Endothelial cell of umbilical vein (primary cell): Measurements from ENCODE around the gene ITIH2. TPM values are rescaled to one million over a fixed set of nuclear protein-coding genes. Genes with fewer than 3 reads are reported as not detected.

ENCODE experiments used
- BruUV-seq: library from RNA; stranded (reverse); fragments of 400-500 nt; replicated peaks from 2 replicates; lab custom pipeline; 2021; lab: Mats Ljungman, UMichigan
- CTCF ChIA-PET: fragments of 300-600, 350-600 bp; sonication (Branson Sonifier 250); formaldehyde crosslinking; loops from one replicate; lab custom pipeline; 2021; ENCODE audit warnings: antibody characterized with exemption, inconsistent platforms; lab: Charles Lee
- POLR2A ChIA-PET: fragments of 300-600, 350-600 bp; sonication (Branson Sonifier 250); formaldehyde crosslinking; loops from one replicate; lab custom pipeline; 2021; ENCODE audit warnings: antibody characterized with exemption, inconsistent platforms; lab: Charles Lee
- DNase-seq: peaks from one replicate; pipeline ENCODE4 v3.0.0-alpha.2; 2011; ENCODE audit warnings: low read depth, low spot score
- FAIRE-seq: peaks from 2 replicates; lab custom pipeline; 2011; peaks lifted over from hg19 to GRCh38; lab: Jason Lieb, UNC
- H2AFZ ChIP-seq: 2 replicates; pipeline ENCODE4 v1.6.0; 2012; ENCODE audit warnings: low read depth, low read length, control low read depth, inconsistent platforms
- H3K27ac ChIP-seq: 2 replicates; pipeline ENCODE4 v1.5.1; 2011; ENCODE audit warnings: low read depth, mild to moderate bottlenecking, control low read depth, low read length, moderate library complexity; ENCODE audit not compliant: insufficient read depth
- H3K27me3 ChIP-seq, 2 experiments: 2 replicates each; pipeline versions ENCODE4 v1.6.0 to v1.6.1; 2011; ENCODE audit warnings: low read length in 2 of 2, mixed read lengths in 1 of 2; ENCODE audit not compliant: control insufficient read depth in 2 of 2, insufficient read depth in 2 of 2
- H3K36me3 ChIP-seq, 2 experiments: 2 replicates in 1 of 2; 3 replicates in 1 of 2; pipeline ENCODE4 v1.5.1; 2011; ENCODE audit warnings: low read length in 2 of 2, mild to moderate bottlenecking in 1 of 2, moderate library complexity in 1 of 2; ENCODE audit not compliant: control insufficient read depth in 2 of 2, insufficient read depth in 2 of 2; ENCODE audit errors: extremely low read depth in 1 of 2
- H3K4me1 ChIP-seq: 3 replicates; pipeline ENCODE4 v1.5.1; 2011; ENCODE audit warnings: mild to moderate bottlenecking, low read length; ENCODE audit not compliant: control insufficient read depth, insufficient read depth; ENCODE audit errors: extremely low read depth
- H3K4me2 ChIP-seq: 2 replicates; pipeline ENCODE4 v1.6.1; 2011; ENCODE audit warnings: low read length, control low read depth, mixed read lengths; ENCODE audit not compliant: insufficient read depth
- H3K4me3 ChIP-seq, 3 experiments: fragments of 200-600 bp in 1 of 3; sonication (generic), shearing (Covaris generic) in 1 of 3; replicated peaks in 1 of 3; 2 replicates each; pipeline ENCODE4 v1.5.1; 2011 to 2016; ENCODE audit warnings: control low read depth in 3 of 3, low read length in 3 of 3, mild to moderate bottlenecking in 2 of 3, inconsistent platforms in 1 of 3, low read depth in 1 of 3, moderate library complexity in 1 of 3; ENCODE audit not compliant: insufficient read depth in 1 of 3
- H3K79me2 ChIP-seq: 2 replicates; pipeline ENCODE4 v1.6.0; 2012; ENCODE audit warnings: low read length, inconsistent platforms; ENCODE audit not compliant: control insufficient read depth, insufficient read depth
- H3K9ac ChIP-seq: replicated peaks from 2 replicates; pipeline ENCODE3; 2011; ENCODE audit warnings: low read length, control low read depth; ENCODE audit not compliant: insufficient read depth; ENCODE audit errors: extremely low read depth
- H3K9me1 ChIP-seq: replicated peaks from 3 replicates; pipeline ENCODE4 v1.6.0; 2011; ENCODE audit warnings: mild to moderate bottlenecking, low read length; ENCODE audit not compliant: control insufficient read depth, insufficient read depth; ENCODE audit errors: extremely low read depth
- H3K9me3 ChIP-seq: replicated peaks from 2 replicates; pipeline ENCODE4 v1.5.1; 2012; ENCODE audit warnings: low read length, inconsistent platforms; ENCODE audit not compliant: control insufficient read depth, insufficient read depth
- H4K20me1 ChIP-seq: replicated peaks from 2 replicates; pipeline ENCODE3; 2011; ENCODE audit warnings: mild to moderate bottlenecking, low read length; ENCODE audit not compliant: control insufficient read depth, insufficient read depth; ENCODE audit errors: extremely low read depth
- CTCF ChIP-seq, 2 donors: IDR thresholded peaks; 1 replicate in 1 of 2; 2 replicates in 1 of 2; pipeline ENCODE4 v1.5.1; 2011; ENCODE audit warnings: low read length in 2 of 2, mild to moderate bottlenecking in 2 of 2, moderate library complexity in 2 of 2, control low read depth in 1 of 2, inconsistent platforms in 1 of 2, low read depth in 1 of 2; ENCODE audit not compliant: insufficient read depth in 1 of 2; ENCODE audit errors: extremely low read depth in 1 of 2
- EZH2 ChIP-seq: IDR thresholded peaks from 2 replicates; pipeline ENCODE4 v1.6.1; 2012; ENCODE audit warnings: borderline replicate concordance, low read depth, mild to moderate bottlenecking, moderate library complexity, low read length, inconsistent platforms; ENCODE audit not compliant: severe bottlenecking
- FOS ChIP-seq: IDR thresholded peaks from 2 replicates; pipeline ENCODE4 v1.6.1; 2011; ENCODE audit warnings: mild to moderate bottlenecking, low read length, moderate library complexity, borderline replicate concordance; ENCODE audit not compliant: insufficient read depth
- GATA2 ChIP-seq: IDR thresholded peaks from 2 replicates; pipeline ENCODE4 v1.7.0; 2011; ENCODE audit warnings: low read depth, mild to moderate bottlenecking, moderate library complexity, mixed read lengths, low read length; ENCODE audit not compliant: insufficient read length, insufficient read depth
- JUN ChIP-seq: IDR thresholded peaks from 2 replicates; pipeline ENCODE4 v1.6.1; 2011; ENCODE audit warnings: borderline replicate concordance, low read depth; ENCODE audit not compliant: insufficient read length, insufficient read depth
- MAX ChIP-seq: IDR thresholded peaks from 2 replicates; pipeline ENCODE4 v1.6.1; 2011; ENCODE audit not compliant: insufficient read depth, insufficient read length
- MYC ChIP-seq: IDR thresholded peaks from one replicate; pipeline ENCODE4 v1.6.1; 2011; ENCODE audit warnings: mild to moderate bottlenecking, low read depth, low read length
- POLR2A ChIP-seq: IDR thresholded peaks from 2 replicates; pipeline ENCODE4 v1.6.1; 2012; ENCODE audit warnings: low read depth, mild to moderate bottlenecking, control low read depth, low read length
- POLR2AphosphoS5 ChIP-seq: IDR thresholded peaks from 2 replicates; pipeline ENCODE4 v1.6.1; 2012; ENCODE audit warnings: low read depth, mild to moderate bottlenecking, control low read depth, low read length, moderate library complexity; ENCODE audit not compliant: insufficient read depth
- dilution Hi-C: fragments of 300-500 bp; cut with MboI; formaldehyde crosslinking; loops from one replicate; pipeline ENCODE4 v1.15.0; 2019; ENCODE audit warnings: low sequenced_read_pairs; ENCODE audit not compliant: extremely low pct_ligation_motif_present
- intact Hi-C: fragments of 100-400 bp; cut with micrococcal nuclease; formaldehyde crosslinking; loops from one replicate; pipeline ENCODE4 v1.10.0; 2022
- polyA plus RNA-seq, 4 experiments: library from polyadenylated mRNA; depleted of rRNA in 3 of 4; stranded (reverse) in 3 of 4; unstranded in 1 of 4; fragments of >200 nt; gene quantifications; 2 replicates each; pipeline versions ENCODE4 v1.2.1 to v1.2.3, GENCODE V29; 2011 to 2012; ENCODE audit warnings: missing spikeins in 1 of 4
- total RNA-seq: library from RNA; stranded (reverse); gene quantifications from 2 replicates; pipeline ENCODE4 v1.2.3, GENCODE V29; 2021

Gene ITIH2
- total and polyA plus RNA-seq, 2 donors (not counting 3 experiments of a cell fraction or from before 2014, with no cell fraction given): not detected

GRCh38 chr10:7707102-7707501 is 4.0 kb downstream of the ITIH2 start:
- Histone ChIP-seq H3K4me3 (no peak overlapping the region), H3K9me1 (no peaks in the 10 kb centered on the region), H3K4me1 (no peaks in the 10 kb centered on the region), H3K27me3 (peaks cover 0 to 2% of the 10 kb centered on the region in 2 experiments), H3K9me3 (no peaks in the 10 kb centered on the region), H3K79me2 (no peaks in the 10 kb centered on the region), H3K9ac (no peak overlapping the region), H3K27ac (no peak overlapping the region), H2AFZ (no peak overlapping the region), H3K36me3 (no peaks in the 10 kb centered on the region), H4K20me1 (no peaks in the 10 kb centered on the region), H3K4me2 (no peak overlapping the region)
- intact Hi-C loops (no loop called here), dilution Hi-C loops (no loop called here)
- POLR2A ChIA-PET: no interaction called here
- DNase-seq (no peak), FAIRE-seq (no peak)
- no TSS peak for BruUV-seq
- TF ChIP-seq POLR2AphosphoS5 (no peak), MYC (no peak)
- CTCF ChIA-PET: interaction anchor here (1.1 to 1.2 kb wide), 2 partner anchors 20 to 181 kb away, joined by 3 read pairs; no protein-coding TSS in a partner anchor

GRCh38 chr10:7707858-7708622 is 4.9 kb downstream of the ITIH2 start:
- Histone ChIP-seq H3K4me3 (no peak overlapping the region), H3K4me1 (no peaks in the 10 kb centered on the region), H3K27ac (no peak overlapping the region), H3K36me3 (no peaks in the 10 kb centered on the region), H3K9ac (no peak overlapping the region), H4K20me1 (no peaks in the 10 kb centered on the region), H3K9me1 (no peaks in the 10 kb centered on the region), H3K4me2 (no peak overlapping the region), H3K9me3 (no peaks in the 10 kb centered on the region), H3K79me2 (no peaks in the 10 kb centered on the region), H3K27me3 (peaks cover 0 to 2% of the 10 kb centered on the region in 2 experiments), H2AFZ (no peak overlapping the region)
- FAIRE-seq (no peak), DNase-seq (no peak)
- BruUV-seq: no TSS peak
- POLR2A ChIA-PET: no interaction called here
- CTCF ChIA-PET: interaction anchor here (1.1 kb wide), 1 partner anchor 182 kb away, joined by 3 read pairs; no protein-coding TSS in a partner anchor
- no peak for TF ChIP-seq POLR2AphosphoS5
- TF ChIP-seq GATA2: no peak
- no peak for TF ChIP-seq POLR2A
- no peak for TF ChIP-seq JUN
- TF ChIP-seq MYC: no peak
- TF ChIP-seq MAX: no peak
- no peak for TF ChIP-seq CTCF (IDR thresholded peaks at IDR 0.05; ENCODE audit: extremely low read depth in 1 of 2, insufficient read depth in 1 of 2, low read depth in 1 of 2, low read length in 2 of 2)
- TF ChIP-seq FOS: no peak
- no peak for TF ChIP-seq EZH2
- dilution Hi-C loops (no loop called here), intact Hi-C loops (no loop called here)
